HG03060 (cell line): Measurements from ENCODE around the gene CDC42EP3.

Experiments used
- ATAC-seq: cut with Tn5 transposase; IDR thresholded peaks from one replicate; pipeline ENCODE4 v1.9.1; 2021; ENCODE audit warnings: low read depth, moderate number of reproducible peaks; ENCODE audit not compliant: unreplicated experiment

Gene CDC42EP3

DNA sequence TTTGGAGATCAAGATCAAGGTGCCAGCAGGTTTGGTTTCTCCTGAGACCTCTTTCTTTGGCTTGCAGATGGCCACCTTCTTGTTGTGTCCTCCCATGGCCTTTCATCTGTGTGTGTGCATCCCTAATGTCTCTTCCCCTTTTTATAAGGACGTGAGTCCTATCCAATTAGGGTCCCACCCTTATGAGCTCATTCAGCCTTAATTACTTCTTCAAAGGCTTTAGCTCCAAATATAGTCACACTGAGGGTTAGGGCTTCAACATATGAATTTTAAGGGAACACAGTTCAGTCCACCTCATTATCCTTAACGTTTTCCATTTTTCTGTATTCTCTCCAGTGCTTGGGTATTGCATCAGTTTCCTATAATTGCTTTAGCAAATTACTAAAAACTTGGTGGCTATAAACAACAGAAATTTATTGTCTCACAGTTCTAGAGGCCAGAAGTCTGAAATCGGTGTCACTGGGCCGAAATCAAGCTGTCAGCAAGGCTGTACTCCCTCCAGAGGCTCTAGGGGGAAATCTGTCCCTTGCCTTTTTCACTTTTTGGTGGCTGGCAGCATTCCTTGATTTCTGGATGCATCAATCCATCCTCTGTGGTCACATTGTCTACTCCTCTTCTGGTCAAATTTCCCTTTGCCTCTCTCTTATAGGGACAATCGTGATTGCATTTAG, 34.1 kb downstream of the CDC42EP3 start:
- no peak for ATAC-seq

DNA sequence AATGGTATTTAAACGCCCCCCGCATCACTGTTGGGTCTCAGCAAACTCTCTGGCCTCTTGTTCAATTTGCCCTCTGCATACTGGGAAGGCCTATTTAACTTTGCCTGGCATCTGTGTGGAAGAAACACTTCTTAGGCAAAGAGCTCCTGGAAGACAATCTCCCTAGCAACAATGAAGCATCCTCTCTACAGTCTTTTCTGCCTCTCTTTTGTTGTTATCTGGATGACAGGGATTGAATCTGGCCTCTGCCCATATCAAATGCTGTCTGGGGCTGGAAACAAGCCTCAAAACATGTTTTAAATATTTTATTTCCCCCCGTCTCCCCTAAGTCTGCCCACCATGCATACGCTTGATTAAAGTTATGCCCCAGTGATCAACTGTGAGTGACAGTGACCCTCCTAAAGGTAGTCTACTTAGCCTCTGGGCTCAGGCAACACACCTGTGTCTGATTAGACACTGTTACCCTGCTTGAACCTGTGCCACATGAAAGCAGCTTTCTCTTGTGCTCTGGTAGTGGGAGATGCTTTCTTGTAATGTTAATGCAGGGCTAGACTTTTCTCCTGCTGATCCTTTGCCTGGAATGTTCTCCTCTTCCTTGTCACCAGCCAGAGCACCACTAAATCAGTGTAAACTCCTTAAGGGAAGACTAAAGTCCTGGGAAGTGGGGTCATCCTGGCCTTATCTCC, 34.9 kb downstream of the CDC42EP3 start:
- no peak for ATAC-seq

DNA sequence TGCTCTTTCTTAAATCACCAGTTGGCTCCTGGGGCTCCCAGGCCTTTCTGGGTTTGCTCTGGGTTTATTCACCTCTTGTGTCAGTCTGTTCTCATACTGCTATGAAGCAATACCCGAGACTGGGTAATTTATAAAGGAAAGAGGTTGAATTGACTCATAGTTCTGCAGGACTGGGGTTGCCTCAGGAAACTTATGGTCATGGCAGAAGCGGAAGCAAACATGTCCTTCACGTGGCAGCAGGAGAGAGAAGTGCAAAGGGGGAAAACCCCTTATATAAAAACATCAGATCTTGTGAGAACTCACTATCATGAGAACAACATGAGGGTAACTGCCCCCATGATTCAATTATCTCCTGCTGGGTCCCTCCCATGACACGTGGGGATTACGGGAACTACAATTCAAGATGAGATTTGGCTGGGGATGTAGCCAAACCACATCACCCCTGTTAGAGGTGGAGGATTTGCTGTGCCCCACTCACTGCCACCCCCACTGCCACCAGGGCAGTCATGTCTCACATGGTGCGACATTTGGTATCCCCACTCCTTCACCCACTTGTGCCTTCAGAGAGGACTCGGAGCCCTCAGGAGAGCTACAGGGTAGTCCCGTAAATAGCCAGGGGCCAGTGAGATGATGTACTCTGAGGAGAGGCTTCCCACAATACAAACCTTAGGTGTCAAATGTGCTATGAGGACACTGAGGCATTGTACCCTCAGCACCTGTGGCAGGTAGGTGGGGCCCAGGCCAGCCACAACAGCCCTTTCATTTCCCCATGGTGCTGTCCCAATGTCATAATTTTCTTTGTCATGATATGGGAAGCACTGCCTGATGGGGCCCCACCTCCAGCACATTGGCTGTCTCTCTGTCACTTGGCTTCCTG, 35.7 kb downstream of the CDC42EP3 start:
- ATAC-seq: peak; percentile 85

DNA sequence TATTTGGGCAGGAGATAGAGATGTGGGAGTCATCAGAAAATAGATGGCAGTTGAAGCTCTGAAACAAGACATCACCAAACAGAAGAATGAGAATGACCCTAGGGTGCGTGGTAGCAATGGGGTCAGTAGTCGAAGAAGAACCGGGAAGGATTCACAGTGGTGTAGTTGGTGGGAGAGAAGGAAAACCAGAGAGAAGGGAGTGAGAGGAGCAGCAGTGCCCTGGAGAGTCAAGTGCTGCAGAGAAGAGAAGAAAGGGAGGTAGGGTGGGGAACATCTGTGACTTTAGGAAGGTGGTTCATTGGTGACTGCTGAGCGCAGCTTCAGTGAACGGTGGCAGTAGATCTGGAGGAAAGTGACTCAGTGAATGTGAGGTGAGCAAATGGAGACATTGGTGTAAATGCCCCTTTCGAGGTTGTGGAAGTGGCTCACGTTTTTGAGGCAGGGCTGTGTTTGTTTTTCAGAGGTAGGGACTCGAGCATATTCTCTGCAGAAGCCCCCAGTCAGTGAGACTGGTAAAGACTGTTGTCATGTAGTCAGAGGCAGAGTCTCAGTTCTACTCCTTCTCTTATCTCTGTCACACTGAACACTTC, 36.4 kb downstream of the CDC42EP3 start:
- ATAC-seq: no peak

DNA sequence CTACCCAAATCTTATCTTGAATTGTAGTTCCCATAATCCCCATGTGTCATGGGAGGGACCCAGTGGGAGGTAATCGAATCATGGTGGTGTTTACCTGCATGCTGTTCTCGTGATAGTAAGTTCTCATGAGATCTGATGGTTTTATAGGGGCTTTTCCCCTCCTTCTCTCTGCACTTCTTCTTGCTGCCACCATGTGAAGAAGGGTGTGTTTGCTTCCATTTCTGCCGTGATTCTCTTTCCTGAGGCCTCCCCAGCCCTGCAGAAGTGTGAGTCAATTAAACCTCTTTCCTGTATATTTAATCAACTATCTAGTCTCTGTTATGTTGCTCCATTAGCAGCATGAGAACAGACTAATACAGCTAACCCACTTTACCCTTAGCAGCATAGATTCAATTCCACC, 37.6 kb downstream of the CDC42EP3 start:
- no peak for ATAC-seq

DNA sequence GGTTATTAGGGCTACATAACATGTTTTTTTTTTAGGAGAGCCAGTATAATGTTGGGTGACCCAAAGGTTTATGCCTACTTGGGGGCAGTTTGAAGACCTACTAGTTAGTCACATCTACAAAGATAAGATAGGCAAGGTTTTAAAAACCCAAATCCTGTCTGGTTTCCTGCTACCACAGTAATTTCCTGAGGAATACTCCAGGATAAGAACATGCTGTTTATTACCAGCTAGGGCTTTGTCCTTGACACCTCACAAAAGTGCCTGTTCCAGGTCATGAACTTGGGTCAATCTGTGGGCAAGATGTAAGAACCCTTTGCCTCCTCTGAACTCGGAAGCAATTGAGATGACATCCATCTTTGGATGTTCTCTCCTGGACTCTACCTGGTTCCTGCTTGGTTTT, 38.2 kb downstream of the CDC42EP3 start:
- no peak for ATAC-seq

DNA sequence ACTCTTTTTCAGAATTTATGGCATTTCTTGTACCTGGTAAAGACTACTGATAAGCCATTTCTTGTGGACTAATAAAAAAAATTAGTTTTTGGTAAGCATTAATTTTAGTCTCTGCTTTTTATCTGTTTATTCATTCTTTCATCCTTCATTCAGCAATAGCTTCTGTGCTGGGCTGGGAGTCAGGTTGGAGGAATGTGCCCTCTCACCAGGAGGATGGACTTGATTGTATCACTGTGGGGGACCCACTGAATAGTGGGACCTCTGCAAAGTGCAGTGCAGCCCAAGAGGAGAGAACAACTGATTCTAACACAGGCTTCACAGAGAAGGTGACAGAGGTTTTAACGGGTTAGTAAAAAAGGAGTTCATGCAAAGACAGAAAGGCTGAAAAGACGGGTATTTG, 39.1 kb downstream of the CDC42EP3 start:
- ATAC-seq: no peak

DNA sequence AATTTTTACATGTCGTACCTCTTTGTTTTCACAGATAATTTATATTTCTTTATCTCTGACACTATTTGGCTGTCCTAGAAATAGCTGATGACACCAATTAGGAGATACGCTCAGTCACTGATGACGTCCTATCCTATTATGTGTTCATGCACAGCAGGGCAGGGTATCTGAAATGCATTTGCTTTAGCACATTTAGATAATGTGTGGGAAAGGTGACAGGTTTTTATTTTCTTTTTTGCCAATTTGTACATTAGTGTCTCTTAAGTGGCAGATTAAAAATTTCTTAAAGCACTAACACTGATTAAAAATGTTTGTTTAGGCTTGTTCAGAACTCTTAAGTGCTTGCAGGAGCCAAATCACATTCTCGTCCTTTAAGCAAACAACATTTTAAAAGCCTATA, 39.7 kb downstream of the CDC42EP3 start:
- no peak for ATAC-seq

DNA sequence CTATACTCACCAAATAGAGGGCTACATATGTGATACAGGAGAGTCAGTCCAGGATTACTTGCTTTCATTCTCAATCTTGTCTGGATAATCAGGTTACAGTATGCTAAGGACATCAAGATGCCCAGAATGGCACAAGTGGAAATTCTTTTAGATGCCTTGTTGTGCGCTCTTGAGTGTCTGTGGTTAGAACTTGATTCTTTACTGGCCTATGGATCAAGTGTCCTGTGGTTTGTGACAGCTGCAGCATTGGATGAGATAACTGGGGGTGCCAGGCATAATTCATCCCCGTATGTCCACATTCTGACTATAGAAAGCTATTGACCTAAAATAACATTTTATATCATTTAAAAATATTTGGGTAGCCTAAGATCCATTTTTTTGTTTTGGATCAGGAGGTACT, 40.1 kb downstream of the CDC42EP3 start:
- ATAC-seq: no peak

DNA sequence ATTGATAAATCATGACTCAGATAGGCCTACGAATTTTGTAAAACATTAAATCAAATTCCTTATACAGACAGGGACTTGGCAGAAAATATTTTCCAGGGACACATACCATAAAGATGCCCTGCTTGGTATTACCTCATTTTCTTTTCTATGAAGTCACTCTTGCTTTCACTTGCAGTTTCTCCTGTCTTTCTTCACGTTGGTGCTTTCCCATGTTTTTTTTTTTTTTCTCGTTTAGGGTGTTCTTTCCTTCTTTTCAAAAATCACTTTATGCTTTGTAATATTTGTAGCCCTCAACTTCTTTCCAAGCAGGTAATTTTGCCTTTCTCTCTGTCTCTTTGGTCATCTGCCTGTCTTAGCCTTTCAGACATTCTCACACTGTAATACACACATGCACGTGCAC, 40.7 kb downstream of the CDC42EP3 start:
- ATAC-seq: no peak

DNA sequence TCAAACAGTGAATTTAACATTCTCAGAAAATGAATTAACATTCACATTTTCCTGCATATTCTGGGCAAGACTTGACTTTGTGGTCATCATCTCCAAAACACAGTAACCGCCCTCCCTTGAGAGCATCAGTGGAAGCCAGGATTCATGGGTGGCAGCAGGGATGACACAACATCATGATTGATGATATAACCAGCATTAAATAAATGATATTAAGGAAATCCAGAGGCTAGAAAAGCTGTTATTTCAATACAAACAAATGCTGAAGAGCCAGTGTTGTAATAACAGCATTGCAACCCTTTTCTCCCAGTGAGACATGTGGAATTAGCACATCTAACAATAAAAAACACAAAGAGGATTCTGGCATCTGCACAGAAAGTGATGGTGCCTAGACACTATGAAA, 41.1 kb downstream of the CDC42EP3 start:
- ATAC-seq: no peak

DNA sequence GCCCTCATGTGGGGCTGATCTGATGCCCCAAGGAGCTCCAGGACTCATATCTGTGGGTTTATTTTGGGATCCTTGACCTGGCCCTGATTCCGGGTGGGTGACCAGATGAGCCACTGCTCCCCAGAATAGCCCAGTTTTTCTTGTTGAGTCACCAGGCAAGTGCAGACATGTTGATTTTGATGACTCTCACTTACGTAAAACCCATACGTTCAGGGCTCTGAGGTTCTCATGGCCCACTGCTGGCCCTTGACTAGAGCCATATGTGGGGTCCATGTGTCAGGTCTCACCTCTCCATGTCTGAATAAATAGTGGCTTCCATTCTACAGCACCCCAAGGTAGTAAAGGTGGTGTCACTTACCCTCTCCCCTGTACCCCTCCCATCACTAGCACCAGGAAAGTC, 41.9 kb downstream of the CDC42EP3 start:
- ATAC-seq: no peak

DNA sequence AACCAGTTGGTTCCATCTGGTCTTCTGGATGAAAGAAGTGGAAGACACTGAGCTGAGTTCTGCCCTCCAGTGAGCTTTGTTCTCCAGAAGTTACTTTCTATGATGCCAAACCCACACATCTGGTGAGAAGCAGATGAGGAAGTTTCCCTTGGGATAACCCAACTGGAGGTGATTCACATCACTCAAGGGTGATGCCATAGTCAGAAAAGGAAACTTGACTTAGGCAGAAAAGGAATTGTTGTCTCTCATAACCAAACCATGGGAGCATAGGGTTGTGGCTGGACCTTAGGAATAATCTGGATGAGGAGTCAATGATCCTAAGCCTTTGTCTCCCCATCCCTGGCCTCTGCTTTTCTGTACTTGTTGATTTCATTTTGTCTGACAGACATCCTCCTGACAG, 43.7 kb downstream of the CDC42EP3 start:
- ATAC-seq: no peak

DNA sequence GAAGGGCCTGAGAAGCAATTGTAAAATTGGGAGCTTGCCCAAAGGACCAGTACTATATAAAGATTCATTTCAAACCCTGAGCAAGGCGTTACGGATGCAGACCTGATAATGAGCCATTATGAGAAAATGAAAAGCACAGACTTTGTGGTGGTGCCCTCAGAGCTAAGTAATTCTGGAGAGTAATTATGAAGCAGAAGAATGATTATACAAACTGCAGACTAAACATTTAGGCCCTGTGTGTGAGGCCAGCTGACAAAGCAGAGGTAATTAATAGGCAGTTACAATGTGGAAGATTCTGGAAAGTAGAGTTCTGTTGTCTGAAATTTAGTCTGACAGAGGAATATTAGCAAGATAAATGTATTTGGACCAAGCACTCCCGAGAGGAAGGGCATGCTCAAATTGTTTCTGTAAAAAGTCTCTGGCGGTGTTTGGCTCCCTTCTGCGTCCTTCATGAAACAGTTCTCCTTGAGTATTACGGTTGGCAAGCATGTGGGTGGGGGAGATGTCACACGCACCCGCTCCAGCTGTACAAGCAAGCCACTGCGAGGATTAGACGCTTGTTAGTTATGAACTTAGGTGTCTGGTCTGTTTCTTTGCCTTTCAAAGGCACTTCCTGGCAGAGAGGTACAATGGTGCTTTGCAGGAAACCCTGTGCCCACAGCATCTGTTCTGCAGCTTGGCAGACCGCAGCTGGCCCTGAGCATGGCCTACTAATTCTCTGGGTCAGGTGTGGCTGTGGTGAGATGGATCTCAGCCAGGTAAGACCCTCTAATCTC, 45.5 kb downstream of the CDC42EP3 start:
- no peak for ATAC-seq

DNA sequence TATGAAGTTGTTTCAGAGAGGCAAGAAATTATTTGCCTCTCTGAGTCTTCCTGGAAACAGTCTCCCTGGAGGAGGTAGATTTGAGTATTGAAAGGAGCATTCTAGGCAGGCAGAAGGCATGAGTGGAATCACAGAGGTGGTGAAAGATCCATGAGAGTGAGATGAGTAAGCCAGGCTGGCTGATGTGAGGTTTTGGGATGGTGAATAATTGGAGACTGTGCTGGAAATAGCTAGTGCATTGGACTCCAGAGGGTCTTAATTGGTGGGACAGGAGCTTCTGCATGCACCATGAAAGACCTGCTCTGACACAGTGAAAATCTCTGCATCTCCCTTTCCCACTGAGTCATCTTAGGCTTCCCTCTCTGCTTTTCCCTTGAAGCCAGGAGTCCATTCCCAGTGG, 46.3 kb downstream of the CDC42EP3 start:
- no peak for ATAC-seq

DNA sequence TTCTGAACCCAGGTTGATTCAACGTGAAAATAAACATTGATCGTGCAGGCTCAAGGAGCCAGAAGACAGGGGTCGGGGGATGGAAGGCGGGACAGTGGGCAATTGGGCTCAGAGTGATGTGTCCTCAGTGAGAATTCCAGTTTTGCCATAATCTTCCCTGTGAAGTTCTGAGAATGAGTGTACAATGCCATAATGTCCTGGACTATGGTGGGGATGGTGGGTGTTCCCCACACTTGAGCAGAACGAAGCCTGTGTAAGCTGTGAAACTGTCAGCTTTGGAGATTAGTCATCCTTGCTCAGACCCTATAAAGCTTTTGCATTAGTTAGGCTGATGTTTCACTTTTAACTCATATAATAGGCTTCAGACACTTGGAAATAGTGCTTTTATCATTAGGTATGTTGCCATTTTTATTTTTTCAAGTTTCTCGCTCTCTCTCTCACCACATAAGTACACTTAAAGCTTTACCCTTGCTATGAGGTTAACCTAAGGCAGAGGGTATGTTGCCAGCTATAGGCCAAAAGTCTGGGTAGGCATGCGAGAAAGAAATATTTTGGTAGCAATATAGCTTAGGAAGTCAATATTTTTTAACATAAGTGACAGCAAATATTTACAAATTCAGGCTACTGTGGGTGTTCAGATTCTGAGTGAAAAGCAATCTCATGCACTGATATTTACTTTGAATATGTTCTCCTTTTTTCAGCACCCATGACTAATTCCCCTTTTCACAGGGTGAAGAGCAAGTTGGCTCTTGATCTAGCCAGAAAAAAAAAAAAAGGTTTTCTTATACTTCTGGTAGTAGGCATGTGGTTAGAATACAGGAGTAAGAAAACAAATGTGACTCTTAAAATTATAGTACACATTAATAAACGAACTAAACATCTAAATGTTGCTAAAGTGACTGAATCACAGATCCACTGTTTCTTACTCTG, 47.2 kb downstream of the CDC42EP3 start:
- peak; percentile 37 for ATAC-seq

DNA sequence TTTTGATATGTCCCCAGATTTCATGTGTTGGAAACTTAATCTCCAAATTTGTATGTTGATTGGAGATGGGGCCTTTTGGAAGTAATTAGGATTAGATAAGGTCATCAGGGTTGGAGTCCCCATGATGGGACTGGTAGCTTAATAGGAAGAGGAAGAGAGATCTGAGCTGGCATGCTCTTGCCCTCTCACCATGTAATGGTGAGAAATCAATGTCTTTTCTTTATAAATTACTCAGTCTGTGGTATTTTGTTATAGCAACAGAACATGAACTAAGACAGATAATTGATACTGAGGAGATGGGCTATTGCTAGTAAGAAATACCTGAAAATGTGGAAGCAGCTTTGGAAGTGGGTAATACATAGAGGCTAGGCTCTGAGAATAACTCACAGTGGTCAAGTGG, 48.0 kb downstream of the CDC42EP3 start:
- ATAC-seq: no peak

DNA sequence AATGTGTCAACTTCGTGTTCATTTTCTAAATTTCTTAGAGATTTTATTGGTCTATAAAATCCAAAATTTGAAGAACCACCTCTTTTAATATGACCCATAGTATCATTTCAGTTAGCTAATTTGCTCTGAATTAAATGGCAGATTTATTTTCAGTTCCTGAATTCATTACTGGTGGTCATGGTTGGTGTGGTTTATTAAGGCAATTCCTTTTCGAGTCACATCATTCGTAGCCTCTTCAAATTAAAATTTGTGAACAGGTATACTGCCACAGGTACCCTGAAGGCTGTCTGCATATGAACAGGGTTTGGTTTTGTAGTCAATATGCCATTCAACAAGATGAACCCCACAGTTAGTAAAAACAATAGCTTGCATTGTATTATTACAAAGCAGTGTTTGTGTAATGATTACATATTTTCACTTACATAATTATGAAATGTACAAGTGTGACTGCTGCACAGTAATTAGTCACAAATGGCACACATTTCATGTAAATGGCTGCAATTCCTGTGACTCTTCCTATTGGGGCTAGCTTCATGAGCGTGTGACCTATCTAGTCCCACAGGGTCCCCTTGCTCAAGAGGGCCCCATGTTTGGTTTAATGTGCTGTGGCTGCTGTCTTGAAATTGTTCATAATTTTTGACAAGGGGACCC, 48.9 kb downstream of the CDC42EP3 start:
- no peak for ATAC-seq

DNA sequence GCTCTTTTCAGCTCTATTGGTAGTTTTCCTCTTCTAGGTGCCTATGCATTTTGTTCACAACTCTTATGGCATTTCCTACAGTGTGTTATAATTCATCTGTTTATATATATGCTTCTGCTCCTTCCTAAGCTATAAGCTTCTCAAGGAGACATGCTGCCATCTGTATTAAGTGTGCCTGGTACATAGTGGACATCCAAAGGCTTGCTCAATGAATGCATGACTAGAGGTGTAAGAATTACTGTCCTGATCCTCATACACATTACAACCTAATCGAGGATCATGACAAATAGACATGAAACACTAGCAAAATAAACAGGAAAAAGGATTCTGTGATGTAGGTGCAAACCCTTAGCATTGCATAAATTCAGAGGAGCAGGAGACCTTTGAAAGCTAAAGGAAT, 50.2 kb downstream of the CDC42EP3 start:
- no peak for ATAC-seq
